Measurements from ENCODE around the gene SYNE1. TPM values are rescaled to one million over a fixed set of nuclear protein-coding genes. Genes with fewer than 3 reads are reported as not detected.

Gene SYNE1
- total RNA-seq, 4 donors from 2014 or later = 411 to 622 (median 490) TPM

DNA sequence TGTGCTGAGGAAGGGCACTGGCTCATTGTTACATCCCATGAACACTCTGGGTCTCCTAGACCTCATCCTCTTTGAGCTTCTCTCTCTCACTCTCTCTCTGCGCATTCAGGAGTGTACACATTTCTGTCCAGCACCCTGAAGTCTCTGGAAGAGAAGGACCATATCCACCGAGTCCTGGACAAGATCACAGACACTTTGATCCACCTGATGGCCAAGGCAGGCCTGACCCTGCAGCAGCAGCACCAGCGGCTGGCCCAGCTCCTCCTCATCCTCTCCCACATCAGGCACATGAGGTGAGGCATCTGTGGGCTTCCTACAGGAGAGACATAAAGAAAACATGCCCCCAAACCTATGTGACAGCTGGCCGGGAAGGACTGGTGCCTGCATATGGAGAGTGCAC is 542.9 kb downstream of the SYNE1 start:
- no peaks in the 10 kb centered on the region for H3K36me3 ChIP-seq
- H3K9me3 ChIP-seq = no peaks in the 10 kb centered on the region
- WGBS, 2 donors = 82 to 97% methylated on average over 4 of the region's 4 CpGs
- peak overlapping the region in 1 of 3 donors; percentile 42 for H3K27ac ChIP-seq
- H3K4me1 ChIP-seq = peaks cover 0 to 16% of the 10 kb centered on the region in 2 donors
- H3K4me3 ChIP-seq (replicated peaks in 1 of 3) = no peak overlapping the region
- no peak for TF ChIP-seq POLR2A (IDR thresholded peaks at IDR 0.05)
- TF ChIP-seq, protein P1, sequence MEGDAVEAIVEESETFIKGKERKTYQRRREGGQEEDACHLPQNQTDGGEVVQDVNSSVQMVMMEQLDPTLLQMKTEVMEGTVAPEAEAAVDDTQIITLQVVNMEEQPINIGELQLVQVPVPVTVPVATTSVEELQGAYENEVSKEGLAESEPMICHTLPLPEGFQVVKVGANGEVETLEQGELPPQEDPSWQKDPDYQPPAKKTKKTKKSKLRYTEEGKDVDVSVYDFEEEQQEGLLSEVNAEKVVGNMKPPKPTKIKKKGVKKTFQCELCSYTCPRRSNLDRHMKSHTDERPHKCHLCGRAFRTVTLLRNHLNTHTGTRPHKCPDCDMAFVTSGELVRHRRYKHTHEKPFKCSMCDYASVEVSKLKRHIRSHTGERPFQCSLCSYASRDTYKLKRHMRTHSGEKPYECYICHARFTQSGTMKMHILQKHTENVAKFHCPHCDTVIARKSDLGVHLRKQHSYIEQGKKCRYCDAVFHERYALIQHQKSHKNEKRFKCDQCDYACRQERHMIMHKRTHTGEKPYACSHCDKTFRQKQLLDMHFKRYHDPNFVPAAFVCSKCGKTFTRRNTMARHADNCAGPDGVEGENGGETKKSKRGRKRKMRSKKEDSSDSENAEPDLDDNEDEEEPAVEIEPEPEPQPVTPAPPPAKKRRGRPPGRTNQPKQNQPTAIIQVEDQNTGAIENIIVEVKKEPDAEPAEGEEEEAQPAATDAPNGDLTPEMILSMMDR (IDR thresholded peaks at IDR 0.05) = no peak
- no peak for DNase-seq
- H3K27me3 ChIP-seq = no peaks in the 10 kb centered on the region
- intact Hi-C loops (cut with DNase I) = no loop called here

DNA sequence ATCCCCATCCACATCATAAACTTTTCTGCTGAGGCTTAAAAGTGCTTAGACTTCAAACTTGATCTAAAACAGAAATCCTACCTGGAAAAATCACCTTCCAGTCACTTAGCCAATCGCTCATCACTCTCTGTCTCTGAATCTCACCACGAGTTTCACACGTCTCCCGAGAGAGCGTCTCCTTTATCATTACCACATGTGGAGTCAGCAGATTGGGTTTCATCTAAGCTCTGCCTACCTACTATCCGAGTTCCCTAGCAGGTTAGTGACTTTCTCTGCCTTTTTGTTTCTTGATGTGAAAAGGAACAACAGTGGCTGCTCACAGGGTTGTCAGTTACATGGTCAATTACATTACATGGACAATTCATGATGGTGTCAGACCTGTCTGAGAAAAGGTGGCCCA is 543.5 kb downstream of the SYNE1 start:
- peaks cover 0 to 16% of the 10 kb centered on the region in 2 donors for H3K4me1 ChIP-seq
- H3K4me3 ChIP-seq (replicated peaks in 1 of 3) = no peak overlapping the region
- H3K27me3 ChIP-seq = no peaks in the 10 kb centered on the region
- intact Hi-C loops (cut with DNase I) = no loop called here
- DNase-seq = no peak
- no peak overlapping the region for H3K27ac ChIP-seq
- 76 to 79% methylated on average over 6 of the region's 6 CpGs for WGBS, 2 donors
- no peaks in the 10 kb centered on the region for H3K9me3 ChIP-seq
- H3K36me3 ChIP-seq = no peaks in the 10 kb centered on the region
- TF ChIP-seq POLR2A (IDR thresholded peaks at IDR 0.05) = no peak
- TF ChIP-seq, protein P1 (IDR thresholded peaks at IDR 0.05) = no peak

DNA sequence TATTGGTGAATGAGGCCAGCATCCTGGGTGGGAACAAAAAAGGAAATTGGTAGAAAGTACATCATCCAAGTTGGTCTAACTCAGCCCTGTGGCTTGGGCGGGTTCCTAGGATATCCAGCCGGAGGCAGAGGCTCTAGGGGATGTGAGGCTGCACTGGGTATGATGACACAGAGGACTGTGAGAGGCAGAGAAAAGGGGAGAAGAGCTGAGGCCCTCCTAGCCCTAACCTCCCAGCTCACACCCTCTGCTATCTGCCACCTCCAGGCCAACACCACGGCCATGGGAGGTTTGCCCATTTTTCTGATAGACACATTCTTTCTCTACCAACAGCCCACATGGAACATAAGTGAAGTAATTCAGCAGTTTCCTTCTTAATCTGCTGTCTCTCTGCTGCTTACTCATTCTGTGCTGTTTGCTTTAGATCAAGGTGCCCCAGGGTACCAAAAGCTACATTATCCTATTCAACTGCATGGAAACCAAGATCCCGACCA is 545.3 kb downstream of the SYNE1 start:
- Histone ChIP-seq H3K9me3 (no peaks in the 10 kb centered on the region), H3K27ac (no peak overlapping the region), H3K27me3 (no peaks in the 10 kb centered on the region), H3K36me3 (no peaks in the 10 kb centered on the region), H3K4me1 (peaks cover 0 to 16% of the 10 kb centered on the region in 2 donors), H3K4me3 (replicated peaks in 1 of 3) (no peak overlapping the region)
- intact Hi-C loops (cut with DNase I) = no loop called here
- WGBS, 2 donors = 69 to 84% methylated on average over 4 of the region's 4 CpGs
- TF ChIP-seq POLR2A (IDR thresholded peaks at IDR 0.05) = no peak
- TF ChIP-seq, protein P1 (IDR thresholded peaks at IDR 0.05) = no peak
- no peak for DNase-seq

DNA sequence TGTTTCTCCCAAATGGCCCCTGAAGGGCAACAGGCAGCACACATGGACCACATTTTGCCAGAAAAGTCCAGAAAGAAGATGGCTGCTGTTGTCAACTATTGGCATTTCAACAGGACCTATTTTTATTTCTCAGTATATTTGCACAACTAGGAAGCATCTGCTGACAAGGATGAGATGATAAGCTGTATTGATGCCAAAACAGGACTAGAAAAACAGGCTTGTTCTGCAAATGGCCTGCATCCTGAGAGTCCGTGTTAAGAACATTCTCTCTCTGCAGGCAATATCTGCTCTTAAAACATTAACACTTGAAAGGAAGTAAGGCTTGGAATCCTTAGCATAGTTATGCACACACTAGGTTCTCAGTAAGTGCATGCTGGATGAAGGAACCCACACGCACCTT is 546.0 kb downstream of the SYNE1 start:
- Histone ChIP-seq H3K36me3 (no peaks in the 10 kb centered on the region), H3K27me3 (no peaks in the 10 kb centered on the region), H3K9me3 (no peaks in the 10 kb centered on the region), H3K4me3 (replicated peaks in 1 of 3) (no peak overlapping the region), H3K4me1 (peaks cover 0 to 16% of the 10 kb centered on the region in 2 donors), H3K27ac (no peak overlapping the region)
- no peak for DNase-seq
- intact Hi-C loops (cut with DNase I) = no loop called here
- no peak for TF ChIP-seq POLR2A (IDR thresholded peaks at IDR 0.05)
- TF ChIP-seq, protein P1 (IDR thresholded peaks at IDR 0.05) = no peak
- 56 to 66% methylated on average over 2 of the region's 2 CpGs for WGBS, 2 donors

DNA sequence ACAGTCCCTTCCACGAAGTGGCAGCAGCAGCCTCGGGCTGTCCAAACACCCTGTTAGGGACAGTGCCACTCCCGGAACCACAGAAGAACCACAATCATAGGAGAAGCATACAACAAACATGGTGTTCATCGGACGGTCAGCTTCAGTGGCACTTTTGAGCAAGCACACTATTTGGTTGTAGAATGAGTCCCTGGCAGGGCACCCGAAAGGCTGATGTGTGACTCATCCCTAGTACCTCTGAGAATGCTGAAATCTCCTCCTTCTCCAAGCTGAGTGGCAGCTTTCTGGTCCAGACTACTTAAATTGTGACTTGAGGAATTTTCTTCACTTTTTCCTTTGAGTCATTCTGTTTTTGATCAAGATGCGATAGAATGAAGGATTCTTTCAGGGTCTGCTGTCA is 547.2 kb downstream of the SYNE1 start:
- H3K9me3 ChIP-seq = no peaks in the 10 kb centered on the region
- H3K4me1 ChIP-seq = peaks cover 0 to 15% of the 10 kb centered on the region in 2 donors
- TF ChIP-seq, protein P1 (IDR thresholded peaks at IDR 0.05) = no peak
- TF ChIP-seq POLR2A (IDR thresholded peaks at IDR 0.05) = no peak
- no peaks in the 10 kb centered on the region for H3K27me3 ChIP-seq
- 90 to 94% methylated on average over 7 of the region's 7 CpGs for WGBS, 2 donors
- H3K27ac ChIP-seq = no peak overlapping the region
- H3K4me3 ChIP-seq (replicated peaks in 1 of 3) = no peak overlapping the region
- H3K36me3 ChIP-seq = no peaks in the 10 kb centered on the region
- intact Hi-C loops (cut with DNase I) = no loop called here
- DNase-seq = no peak
